ENCODE measurements around the gene PTGES3L.
"Not testable (repeated sequence)": the region's sequence is repeated elsewhere in the genome, so short reads cannot be mapped to it uniquely, and the experiment has no call there.

PTGES3L gene

DNA sequence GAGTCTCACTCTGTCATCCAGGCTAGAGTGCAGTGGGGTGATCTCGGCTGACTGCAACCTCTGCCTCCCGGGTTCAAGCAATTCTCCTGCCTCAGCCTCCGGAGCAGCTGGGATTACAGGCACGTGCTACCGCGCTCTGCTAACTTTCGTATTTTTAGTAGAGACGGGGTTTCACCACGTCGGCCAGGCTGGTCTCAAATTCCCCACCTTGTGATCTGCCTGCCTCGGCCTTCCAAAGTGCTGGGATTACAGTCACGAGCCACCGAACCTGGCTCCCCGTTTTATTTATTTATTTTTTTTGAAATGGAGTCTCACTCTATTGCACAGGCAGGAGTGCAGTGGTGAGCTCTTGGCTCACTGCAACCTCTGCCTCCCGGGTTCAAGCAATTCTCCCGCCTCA, 4.2 kb downstream of the PTGES3L start:
- not testable (repeated sequence) for DNase-seq

DNA sequence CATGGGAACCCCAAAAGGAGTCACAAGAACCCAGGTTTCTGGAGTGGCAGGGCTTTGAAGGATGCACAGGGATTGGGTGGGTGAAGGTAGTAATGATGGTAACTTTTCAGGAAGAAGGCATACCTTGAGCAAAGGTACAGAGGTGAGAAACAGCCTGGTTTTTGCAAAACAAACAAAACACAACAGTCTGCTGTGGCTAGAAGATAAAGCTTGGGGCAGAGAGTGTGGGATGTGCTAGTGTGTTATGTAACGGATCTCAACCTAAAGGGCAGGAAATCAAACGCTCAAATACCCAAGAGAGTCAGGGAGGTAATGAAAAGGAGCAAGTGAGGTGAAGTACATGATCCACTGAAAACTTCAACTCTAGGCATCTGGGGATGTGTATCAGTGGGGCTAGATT, 4.6 kb downstream of the PTGES3L start:
- DNase-seq, result no peak

DNA sequence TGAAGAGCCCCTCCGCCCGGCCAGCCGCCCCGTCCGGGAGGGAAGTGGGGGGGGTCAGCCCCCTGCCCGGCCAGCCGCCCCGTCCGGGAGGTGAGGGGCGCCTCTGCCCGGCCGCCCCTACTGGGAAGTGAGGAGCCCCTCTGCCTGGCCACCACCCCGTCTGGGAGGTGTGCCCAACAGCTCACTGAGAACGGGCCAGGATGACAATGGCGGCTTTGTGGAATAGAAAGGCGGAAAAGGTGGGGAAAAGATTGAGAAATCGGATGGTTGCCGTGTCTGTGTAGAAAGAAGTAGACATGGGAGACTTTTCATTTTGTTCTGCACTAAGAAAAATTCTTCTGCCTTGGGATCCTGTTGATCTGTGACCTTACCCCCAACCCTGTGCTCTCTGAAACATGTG, 6.6 kb downstream of the PTGES3L start:
- not testable (repeated sequence) for DNase-seq

DNA sequence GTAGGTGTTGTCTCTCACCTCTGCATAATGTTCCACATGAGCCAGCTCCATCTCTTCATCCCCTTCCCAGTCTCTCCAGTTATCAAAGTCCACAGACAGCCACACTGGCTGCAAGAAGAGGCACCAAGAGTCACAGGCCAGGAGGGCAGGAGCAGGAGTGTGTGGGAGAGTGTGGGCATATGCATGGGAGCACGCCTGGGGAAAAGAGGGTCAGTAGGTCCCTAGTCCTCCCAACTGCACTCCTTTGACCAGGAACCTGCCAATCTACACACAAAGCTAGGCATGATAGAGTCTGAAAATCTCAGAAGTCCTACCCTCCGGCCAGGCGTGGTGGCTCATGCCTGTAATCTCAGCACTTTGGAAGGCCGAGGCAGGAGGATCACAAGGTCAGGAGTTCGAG, 8.3 kb downstream of the PTGES3L start:
- DNase-seq, result no peak

DNA sequence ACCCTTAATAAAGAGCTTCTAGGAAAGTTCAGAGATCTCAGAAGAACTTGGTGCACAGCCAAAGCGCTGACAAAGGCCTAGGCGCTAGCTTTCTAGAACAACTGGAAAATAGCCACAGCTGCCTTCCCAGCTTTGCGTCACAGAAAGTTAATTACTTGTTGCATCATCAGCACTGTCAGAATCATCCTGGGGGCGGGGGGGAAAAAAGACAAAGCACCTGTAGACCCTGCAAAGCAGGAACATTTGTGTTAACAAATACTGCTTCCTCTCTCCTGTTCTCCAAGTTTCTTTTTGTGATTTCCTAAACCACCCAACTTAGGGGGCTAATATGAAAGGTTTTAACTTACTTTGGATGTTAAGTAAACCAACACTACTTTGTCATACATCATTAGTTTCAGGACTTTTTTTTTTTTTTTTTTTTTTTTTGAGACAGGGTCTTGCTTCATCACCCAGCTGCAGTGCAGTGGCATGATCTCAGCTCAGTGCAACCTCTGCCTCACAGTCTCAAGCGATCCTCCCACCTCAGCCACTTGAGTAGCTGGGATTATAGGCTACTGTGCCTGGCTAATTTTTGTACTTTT, 10.8 kb downstream of the PTGES3L start:
- DNase-seq, result peak; percentile 57

DNA sequence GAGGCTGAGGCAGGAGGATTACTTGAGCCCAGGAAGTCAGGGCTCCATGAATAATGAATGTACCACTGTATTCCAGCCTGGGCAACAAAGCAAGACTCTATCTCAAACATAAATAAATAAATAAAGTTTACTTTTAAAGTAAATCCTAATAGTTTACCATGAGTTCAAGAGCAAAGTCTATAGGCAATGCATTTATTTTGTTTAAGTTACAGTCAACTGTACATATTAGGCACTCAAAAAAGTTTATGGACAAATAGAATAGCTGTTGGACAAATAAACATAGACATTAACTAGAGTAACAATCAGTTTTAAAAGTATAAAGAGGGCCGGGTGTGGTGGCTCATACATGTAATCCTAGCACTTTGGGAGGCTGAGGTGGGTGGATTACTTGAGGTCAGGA, 12.0 kb downstream of the PTGES3L start:
- DNase-seq, result no peak

DNA sequence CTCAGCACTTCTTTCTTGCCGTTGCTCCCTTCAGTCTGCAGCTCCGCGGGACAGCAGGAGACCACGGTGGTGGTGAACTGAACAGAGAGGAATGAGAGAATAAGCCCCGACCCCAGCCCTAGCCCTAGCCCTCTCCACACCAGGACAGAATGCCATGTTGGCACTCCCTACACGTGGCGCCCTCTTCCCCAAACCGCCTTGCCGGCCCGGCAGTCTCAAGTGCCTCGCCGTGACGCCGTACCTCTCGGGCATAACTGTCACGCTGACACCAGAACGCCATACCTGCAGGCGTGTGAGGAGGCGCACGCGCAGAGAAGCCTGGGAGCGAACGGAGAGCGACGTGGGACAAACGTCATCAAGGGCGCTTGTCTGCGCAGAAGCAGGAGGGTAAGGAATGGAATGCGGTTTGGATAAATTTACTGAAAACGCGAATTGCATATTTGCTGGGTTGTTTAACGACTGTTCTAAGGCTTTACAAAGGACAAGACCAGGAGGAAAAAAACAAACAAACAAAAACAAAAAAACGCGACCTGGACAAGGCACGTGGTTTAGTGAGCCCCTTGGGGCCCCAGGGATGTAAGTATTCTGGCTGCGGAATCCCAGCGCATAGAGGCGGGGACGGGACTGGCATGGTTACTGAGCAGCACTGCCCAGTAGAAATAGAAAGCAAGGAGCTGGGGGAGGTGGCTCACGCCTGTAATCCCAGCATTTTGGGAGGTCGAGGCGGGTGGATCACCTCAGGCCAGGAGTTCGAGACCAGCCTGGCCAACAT, 15.5 kb downstream of the PTGES3L start, which contains the start of gene AARSD1:
AARSD1 (minus strand) TSS at position 294 of the 772 bp plus-strand sequence; CDS start at position 280, 14 bp downstream.
- peak; percentile 93 for DNase-seq

DNA sequence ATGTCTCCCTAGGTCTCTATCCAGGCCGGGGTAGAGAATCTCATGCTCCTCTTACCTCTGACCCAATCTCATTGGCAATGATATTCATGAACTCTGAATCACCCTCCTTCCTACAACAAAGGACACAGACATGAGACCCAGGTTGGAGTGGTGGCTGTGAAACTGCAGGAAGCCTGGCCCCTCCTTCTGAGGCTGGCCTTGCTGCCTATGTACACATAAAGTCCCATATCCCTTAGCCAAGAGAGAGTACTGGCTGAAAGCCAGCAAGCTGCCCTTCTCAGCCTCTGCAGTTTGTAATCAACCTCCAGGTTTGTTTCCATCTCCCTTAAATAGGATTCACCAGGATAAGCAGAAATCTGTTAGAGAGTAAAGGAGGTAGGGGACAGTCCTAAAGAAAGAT, 26.2 kb downstream of the PTGES3L start:
- no peak for DNase-seq

DNA sequence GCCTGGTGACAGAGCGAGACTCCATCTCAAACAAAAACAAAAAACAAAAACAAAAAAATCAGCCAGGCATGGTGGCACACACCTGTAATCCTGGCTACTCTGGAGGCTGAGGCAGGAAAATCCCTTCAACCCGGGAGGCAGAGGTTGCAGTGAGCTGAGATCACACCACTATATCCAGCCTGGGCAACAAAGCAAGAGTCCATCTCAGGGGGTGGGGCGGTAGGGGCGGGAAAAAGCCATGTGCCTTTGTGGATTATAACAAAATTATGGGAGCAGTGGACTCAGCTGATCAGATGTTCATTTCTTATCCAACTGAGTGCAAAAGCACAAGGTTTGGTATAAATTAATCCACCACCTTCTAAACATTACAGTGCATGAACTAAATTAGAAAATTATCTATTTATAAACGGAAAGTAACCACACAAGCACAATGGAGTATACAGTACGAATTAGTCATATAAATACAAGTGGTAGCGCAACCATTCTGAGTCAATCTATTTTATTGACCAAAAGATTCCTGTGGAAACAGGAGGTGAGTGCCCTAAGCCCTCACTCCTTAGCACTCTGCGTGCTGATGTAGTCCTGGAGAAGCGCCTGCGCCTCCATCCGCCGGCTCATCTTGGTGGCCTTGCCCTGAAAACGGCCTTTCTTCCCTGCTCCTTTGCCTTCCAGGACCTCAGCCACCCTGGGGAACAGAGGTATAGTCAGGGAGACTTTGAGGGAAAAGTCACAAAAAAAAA, 29.7 kb downstream of the PTGES3L start:
- no peak for DNase-seq

DNA sequence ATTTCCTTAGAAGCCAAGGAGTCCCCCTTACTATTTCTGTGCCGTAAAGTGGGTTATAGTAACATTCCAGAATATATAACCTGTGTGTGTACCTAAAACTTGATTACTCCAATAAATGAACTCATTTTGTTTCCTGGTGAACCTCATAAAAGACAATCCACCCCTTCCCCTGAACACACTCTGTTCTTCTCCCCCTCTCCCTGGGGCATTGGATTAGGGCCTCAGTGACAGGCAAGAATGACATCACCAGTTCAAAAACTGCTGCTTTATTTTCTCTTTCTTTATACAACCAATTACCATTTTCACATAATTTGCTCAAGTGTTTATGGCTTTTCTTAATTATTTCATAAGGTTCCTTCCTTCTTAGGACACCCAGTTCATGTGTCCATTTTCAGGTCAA, 33.1 kb downstream of the PTGES3L start:
- DNase-seq, result no peak

DNA sequence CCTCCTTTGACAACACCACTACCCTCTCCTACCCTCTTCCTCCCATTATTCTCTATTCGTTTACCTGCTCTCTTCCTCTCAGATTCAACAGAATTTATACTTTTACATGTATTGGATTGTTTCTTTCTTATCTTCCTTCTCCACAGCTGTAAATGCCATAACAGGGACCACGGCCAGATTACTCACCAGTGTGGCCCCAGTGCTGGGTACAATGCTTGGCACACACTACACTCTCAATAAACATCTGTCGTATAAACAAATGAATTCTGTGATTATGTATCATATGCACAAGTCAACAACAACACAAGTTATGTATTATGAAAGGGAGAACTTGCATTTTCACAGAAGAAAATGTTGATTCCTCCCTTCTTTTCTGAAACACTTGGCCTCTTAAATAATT, 35.7 kb downstream of the PTGES3L start:
- DNase-seq, result no peak

DNA sequence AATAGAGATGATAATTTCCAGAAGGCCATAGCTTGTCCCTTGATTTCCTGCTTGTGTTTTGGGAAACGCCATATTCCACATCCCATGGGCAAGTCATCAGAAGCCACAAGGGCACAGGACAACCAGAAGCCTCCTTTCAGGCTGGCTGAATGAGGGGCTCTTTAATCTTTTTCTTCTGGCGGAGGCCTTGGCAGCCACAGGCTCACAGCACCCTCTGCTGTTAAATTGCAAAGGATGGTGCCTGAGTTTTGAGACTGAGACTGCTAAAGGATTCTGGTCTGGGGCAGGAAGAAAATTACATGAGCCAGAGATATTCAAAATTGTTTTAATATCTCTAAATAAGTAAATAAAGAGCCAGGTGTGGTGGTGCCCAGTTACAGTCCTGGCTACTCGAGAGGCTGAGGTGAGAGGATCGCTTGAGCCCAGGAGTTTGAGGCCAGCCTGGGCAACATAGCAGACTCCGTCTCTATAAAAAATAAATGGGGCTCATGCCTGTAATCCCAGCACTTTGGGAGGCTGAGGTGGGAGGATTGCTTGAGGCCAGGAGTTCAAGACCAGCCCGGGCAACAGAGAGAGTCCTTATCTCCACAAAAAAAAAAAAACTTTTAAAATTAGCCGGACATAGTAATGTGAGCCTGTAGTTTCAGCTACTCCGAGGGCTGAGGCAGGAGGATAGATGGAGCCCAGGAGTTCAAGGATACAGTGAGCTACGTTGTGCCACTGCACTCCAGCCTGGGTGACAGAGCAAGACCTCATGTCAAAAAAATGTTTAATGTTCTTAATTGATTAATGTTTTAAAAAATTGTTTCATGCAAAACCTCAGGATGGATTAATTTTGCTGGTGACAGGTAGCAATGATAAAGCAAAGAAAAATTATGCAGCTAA, 41.9 kb downstream of the PTGES3L start:
- DNase-seq, result peak; percentile 35

DNA sequence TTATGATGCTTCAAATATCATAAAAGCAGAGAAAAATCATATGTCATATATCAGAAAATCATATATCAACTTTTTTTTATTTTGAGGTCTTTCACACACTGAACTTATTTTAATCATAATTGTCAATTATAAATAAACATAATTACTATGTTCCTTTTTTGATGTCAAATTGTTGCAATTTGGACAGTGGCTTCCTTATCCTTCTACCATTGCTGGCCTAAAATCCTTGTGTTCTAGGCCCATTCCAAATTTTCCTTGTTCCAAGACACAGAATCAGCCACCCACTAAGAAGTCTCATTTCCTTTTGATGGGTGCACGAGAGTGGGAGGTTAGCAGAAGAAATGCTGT, 50.4 kb downstream of the PTGES3L start:
- no peak for DNase-seq

DNA sequence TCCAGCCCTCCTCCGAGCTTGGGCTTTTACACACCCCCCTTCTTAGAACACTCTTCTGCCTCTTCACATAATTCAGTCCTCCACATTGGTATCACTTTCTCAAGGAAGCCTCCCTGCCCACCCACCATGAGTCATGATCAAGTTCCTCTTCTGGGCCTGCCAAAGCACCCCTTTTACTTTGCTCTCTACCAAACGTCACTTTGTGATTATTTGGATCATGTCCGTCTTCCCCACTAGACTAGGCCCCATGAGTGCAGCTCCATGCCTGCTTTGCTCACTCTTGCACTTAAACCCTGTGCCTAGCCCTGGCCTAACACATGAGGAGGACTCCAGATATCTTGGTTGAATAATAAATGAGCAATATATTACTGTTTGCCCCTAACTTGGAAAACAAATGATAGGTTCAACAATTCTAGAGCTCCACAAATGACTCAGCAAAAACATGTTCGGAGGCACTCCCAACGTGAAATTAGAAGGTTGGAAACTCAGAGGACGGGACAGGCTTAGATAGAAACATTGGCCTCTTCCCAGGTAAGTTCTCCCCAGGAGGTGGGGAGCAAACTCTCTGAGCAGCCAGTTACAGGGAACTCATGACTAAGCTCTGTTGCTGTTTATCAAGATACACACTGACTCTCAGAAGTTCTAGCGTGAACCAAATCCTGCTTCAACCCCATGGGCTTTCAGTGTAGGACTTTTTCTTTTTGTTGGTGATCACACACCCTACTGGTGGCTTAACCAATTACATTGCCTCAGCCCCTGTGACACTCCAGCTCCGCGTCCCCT, 51.0 kb downstream of the PTGES3L start:
- DNase-seq, result peak; percentile 97

DNA sequence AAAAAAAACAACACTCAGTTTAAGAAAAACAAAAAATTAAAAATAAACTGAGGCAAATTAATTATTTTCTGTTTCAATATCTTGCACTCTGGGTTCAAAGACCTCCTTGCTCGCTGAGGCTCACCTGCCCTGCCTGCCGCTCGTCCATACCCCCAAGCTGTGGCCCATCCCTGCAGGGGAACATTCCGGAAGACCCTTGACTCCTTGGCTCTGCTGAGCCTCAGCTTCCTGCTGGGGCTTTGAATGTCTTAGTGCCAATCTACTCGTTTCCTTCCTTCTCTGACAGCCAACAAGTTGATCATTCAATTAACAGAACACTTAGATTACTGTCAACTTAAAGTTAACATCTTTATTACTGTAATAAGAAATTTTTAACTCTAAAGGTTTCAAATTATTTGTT, 55.0 kb downstream of the PTGES3L start:
- DNase-seq, result no peak

DNA sequence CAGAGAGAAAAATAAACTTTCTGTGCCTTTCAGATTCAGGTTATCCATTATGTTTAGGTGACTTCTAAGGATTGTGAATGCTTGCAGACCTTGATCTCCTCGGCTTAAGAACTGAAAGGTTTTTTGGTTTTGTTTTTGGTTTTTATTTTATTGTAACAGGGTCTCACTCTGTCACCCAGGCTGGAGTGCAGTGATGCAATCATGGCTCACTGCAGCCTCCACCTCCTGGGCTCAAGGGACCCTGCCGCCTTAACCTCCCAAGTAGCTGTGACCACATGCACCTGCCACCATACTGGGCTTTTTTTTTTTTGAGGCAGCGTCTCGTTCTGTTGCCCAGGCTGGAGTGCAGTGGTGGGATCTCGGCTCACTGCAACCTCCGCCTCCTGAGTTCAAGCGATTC, 56.4 kb downstream of the PTGES3L start:
- not testable (repeated sequence) for DNase-seq

DNA sequence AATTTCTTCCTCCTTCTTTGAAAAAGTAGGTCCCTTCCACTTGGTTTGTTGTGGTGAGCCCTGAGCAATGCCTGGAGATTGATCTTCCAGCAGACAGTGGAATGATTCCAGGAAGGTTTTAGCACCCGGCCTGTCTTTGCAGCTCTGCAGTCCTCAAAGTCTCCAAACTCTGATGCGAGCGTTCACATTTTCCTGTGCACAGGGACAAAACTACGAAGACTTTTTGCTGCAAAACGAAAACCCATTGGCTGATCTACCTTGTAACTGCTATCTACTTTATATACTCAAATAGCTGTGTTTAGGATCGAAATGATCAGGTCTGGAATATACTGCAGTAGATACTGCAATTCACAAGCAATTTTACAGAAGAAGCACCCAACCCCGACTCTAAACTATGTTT, 57.6 kb downstream of the PTGES3L start:
- DNase-seq, result no peak

DNA sequence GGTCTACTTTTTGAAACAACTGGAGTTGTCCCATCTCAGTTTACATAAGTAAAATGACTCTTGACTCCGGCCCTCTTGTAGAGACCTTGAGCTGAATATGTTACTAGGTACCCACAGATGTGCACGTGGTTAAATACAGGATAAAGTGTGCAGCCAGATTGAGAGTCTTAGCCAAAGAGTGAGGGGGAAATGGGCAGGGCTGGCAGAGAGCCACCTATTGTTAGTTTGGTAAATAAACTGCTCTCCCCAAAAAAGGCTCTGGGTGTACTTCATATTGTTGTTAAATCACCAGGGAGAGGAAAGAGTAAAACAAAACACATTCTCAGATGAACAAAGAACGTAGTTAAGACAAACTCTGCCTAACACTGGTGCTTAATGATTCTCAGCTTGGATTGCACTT, 59.0 kb downstream of the PTGES3L start:
- no peak for DNase-seq

DNA sequence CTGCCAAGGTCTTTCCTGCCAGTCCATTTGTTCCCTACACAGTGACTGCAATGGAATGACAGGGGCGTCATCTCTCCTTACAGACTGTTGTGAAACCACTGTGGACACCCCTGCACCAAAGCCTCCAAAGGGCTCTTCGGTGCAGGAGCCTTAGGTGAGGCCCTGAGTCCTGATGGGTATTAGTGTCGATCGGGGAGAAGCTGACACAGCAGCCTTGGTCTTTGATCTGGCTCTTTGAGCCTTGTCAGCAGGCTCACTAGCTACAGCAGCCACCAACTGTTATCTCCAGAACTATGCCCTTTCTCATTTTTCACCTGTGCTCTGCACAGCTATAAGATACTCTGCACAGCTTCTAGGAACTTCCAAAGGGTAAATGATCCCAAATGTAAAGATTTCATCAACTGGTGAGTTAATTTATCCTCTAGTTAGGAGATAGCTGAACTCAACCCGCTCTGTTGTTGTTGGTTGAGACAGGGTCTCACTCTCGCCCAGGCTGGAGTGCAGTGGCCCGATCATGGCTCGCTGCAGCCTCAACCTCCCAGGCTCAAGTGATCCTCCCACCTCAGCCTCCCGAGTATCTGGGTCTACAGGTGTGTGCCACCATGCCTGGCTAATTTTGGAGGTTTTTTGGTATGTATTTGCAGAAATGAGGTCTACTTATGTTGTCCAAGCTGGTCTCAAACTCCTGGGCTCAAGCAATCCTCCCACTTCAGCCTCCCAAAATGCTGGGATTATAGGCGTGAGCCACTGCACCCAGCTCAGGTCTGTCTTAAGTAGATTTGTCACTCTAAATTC, 59.6 kb downstream of the PTGES3L start:
- DNase-seq, result no peak

DNA sequence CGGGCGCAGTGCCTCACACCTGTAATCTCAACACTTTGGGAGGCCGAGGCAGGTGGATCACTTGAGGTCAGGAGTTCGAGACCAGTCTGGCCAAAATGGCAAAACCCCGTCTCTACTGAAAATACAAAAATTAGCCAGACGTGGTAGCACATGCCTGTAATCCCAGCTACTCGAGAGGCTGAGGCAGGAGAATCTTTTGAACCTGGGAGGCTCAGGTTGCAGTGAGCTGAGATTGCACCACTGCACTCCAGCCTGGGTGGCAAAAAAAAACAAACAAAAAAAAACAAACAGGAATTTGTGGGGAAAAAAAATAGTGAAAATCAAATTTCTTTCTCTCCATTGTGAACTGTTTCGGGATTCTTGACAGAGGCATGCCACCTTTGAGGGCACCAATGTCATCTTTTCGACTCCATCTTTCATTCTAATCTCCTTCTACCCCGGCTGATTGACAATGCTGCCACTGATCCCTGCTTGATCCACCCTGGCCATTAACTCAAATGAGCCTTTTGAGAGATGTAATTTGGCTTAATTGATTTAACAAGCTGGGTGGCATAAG, 60.3 kb downstream of the PTGES3L start:
- DNase-seq, result not testable (repeated sequence)

DNA sequence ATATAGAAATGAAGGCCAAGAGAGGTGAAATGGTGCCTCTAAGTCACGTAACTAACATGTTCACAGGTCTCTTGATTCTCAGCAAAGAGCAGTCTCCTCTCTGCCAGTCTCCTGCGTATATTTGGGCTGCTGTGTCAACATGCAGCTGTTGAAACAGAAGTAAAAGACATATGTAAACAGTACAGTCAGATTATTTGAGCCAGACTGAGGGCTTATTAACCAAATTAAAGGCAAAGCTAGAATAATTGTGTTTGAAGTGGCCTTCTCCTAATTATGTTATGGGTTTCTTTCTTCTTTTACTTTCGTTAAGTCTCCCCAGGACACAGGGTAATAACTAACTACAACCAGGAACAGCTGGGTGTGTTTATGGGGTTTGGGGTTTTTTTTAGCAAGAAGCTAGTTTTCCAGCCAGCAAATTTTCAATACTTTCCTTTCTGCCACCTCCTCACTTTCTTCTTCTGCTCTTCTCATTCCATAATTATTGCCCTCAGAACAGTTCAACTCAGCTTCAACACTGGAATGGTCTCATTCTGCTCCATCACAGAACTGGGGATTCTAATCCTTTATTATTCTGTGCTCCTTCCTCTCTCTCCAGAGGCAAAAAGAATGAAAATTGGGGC, 60.9 kb downstream of the PTGES3L start:
- DNase-seq, result no peak
